GM12801 (cell line): ENCODE measurements around the gene GGT6.

Experiments used
- CTCF ChIP-seq: IDR thresholded peaks from one replicate; pipeline ENCODE4 v1.5.1; 2011; ENCODE audit warnings: control low read depth; ENCODE audit not compliant: insufficient read length; ENCODE audit errors: extremely low read depth

Gene GGT6

GRCh38 chr17:4588391-4588790, 28.0 kb upstream of the GGT6 start:
- TF ChIP-seq CTCF: no peak

GRCh38 chr17:4587803-4588202, 27.4 kb upstream of the GGT6 start:
- TF ChIP-seq CTCF: no peak

DNA sequence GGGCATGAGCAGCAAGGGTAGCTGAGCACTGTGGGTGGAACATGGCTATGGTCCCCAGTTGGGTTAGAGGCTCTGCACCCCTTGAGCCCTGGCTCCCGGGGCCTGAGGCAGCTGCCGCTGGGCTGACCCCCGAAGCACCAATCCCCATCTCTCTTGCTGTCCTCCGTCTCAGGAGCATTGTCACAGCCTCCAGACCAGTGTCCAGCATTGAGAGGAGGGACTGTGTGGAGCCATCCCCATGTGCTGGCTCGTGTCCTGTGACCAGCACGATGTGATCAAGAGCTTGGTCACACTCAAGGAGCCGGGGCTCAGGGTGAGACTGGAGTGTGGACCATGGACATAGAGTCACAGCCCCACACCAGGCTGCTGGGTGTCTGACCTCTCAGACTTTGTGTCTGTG, 26.8 kb upstream of the GGT6 start:
- no peak for TF ChIP-seq CTCF

GRCh38 chr17:4586043-4586442, 25.7 kb upstream of the GGT6 start:
- TF ChIP-seq CTCF: no peak

DNA sequence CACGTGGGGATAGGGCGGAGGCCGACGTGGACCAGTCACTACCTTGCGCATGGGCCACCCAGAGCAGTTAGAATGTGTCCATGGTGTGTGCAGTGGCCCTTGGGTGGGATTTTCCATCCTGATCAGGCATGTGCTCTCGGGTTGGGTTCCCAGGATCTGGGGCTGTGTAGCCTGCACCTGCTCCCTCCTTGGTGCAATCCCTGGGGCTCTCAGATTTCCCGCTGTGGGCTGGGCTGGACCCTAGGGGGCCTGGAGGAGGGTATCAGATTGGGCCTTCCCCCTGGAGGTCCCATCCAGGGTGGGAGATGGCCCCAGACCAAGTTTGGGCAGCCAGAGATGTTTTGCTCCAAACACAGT, 25.2 kb upstream of the GGT6 start:
- no peak for TF ChIP-seq CTCF

- TF ChIP-seq CTCF: no peak
Observed at GRCh38 chr17:4584917-4585637, 24.7 kb upstream of the GGT6 start.

DNA sequence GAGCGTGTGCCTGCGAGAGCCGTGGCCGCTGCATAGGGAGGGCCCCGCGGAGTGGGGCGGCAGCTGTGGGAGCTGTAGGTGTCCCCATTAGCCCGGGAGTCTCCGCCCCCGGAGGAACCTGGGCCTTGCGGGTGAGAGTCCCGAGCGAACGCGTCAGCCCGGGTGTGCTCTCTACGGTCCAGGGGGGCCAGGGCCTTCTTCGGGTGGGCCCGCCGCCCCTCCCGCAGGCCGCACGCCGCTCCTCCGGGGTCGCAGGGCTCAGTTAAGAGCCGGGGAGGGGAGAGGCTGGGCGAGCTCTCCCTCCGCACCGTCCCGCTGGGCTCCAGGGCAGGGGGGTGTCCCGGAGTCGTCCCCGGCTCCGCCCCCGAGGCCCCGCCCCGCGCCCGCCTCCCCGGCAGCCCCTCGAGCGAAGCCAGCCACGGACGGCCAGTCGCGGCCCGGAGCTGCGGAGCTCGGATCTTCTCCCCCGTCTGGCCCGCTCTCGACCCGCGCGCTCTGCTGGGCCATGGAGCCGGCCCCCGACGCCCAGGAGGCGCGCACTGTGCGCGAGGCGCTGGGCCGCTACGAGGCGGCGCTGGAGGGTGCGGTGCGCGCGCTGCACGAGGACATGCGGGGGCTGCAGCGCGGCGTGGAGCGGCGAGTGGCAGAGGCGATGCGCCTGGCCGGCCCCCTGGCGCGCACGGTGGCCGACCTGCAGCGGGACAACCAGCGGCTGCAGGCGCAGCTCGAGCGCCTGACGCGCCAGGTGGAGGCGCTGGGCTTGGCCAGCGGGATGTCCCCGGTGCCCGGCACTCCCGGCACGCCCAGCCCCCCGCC, 23.9 kb upstream of the GGT6 start, which contains the start of gene SMTNL2:
TSS of gene SMTNL2 (plus strand) at position 429 of the 816 bp plus-strand sequence. CDS start at position 506, 77 bp downstream.
- no peak for TF ChIP-seq CTCF
